HG03565 (cell line): ENCODE measurements around the gene LONP1.
"Not testable (repeated sequence)": the region's sequence is repeated elsewhere in the genome, so short reads cannot be mapped to it uniquely, and the experiment has no call there.

Source experiments
- ATAC-seq: cut with Tn5 transposase; IDR thresholded peaks from one replicate; pipeline ENCODE4 v1.9.1; 2021; ENCODE audit warnings: mild to moderate bottlenecking, moderate library complexity; ENCODE audit not compliant: unreplicated experiment

Gene LONP1

GRCh38 chr19:5694167-5694955 is 25.6 kb downstream of the LONP1 start:
- ATAC-seq = no peak

DNA sequence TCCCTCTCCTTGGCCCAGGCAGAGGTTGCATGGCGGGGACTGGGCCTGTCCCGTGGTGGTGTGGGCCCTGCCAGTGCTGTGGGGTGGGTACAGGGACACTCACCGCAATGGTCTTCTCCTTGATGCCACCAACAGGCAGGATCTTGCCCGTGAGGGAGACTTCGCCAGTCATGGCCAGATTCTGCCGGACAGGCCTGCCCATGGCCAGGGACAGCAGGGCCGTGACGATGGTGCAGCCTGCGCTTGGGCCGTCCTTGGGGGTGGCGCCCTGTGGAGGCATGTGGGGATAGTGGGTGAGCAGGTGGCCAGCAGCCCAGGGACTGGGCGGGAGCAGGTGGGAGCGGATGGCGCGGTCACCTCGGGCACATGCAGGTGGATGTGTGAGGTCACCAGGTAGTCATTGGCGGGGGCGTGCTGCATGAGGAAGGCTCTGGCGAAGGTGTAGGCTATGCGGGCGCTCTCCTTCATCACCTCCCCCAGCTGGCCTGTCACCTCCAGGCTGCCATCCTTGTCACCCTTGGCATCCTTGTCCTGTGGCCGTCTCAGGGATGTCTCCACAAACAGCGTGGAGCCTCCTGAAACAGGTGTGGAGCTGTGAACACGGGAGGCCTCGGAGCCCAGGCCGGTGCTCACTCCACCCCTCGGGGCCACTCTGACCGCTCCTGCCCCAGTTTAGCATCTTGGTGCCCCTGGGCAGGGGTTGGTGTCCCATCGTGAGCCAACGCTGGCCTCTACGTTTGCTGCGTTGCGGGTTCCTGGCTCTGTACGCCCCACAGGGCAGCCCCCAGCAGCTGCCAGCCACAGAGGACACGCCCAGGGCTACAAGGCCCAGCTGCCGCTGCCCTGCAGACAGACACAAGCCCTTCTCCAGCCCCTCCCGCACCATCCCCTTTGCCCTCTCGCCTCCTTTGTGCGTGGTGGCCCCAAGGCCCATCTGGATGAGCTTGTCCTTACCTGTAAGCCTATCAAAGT is 26.5 kb downstream of the LONP1 start:
- no peak for ATAC-seq

DNA sequence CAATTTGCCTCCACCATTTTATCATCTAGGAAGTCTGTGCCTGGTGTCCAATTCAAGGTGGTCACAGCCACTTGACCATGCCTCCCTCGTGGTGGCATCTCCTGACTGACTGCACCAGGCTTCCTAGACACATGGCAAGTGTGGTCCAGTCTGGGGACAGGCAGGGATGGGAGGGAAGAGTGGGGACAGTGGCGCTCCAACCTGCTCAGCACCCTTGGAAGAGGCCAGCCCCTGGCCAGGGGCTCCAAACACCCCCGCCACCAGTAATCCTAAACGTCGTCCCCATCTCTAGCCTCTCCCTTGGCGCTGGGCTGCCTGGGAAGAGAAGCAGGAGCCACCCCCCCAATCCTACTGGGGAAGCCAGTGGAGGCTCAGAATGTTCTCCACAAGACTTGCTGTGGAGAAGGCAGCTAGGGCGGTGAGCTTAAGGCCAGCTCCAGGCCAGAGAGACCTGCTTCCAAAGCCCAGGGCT is 27.2 kb downstream of the LONP1 start:
- no peak for ATAC-seq

DNA sequence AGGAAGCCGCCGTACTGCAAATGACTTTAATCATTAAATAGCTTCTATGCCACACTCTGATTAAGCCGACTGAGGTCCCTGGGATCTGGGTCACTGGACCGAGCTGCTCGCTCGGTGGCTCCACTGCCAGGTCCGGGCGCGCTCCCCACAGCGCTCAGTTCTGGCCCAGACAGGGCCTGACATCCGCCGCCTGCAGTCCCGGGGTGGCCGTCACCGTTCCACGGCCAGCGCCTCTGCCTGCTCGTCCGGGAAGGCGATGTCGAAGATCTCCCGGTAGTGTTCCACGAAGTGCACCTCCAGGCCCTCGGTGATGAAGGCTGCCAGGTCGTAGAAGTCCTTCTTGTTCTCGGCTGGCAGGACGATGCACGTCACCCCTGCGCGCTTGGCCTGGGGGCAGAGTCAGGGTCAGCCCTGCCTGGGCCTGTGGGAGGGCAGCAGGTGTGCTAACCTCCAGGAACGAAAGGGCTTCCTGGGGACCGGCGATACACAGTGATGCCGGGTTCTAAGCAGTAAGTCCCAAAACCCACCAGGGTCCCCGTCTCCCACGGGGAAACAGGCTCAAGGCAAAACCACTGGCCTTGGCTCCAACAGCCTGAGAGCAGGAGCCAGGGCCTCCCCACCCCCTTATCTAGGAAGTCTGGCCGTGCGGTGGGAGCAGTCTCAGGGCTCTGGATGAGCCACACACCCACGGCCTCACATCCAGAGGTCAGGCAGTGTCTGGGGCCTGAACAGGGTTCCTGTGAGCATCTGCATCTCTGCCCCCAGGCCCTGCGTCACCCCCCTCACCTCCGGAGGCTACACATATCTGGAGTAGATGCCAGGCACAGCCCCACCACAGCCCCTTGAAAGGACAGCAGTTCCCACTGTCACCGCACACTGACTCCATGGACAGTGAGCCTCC is 27.9 kb downstream of the LONP1 start:
- ATAC-seq = no peak

DNA sequence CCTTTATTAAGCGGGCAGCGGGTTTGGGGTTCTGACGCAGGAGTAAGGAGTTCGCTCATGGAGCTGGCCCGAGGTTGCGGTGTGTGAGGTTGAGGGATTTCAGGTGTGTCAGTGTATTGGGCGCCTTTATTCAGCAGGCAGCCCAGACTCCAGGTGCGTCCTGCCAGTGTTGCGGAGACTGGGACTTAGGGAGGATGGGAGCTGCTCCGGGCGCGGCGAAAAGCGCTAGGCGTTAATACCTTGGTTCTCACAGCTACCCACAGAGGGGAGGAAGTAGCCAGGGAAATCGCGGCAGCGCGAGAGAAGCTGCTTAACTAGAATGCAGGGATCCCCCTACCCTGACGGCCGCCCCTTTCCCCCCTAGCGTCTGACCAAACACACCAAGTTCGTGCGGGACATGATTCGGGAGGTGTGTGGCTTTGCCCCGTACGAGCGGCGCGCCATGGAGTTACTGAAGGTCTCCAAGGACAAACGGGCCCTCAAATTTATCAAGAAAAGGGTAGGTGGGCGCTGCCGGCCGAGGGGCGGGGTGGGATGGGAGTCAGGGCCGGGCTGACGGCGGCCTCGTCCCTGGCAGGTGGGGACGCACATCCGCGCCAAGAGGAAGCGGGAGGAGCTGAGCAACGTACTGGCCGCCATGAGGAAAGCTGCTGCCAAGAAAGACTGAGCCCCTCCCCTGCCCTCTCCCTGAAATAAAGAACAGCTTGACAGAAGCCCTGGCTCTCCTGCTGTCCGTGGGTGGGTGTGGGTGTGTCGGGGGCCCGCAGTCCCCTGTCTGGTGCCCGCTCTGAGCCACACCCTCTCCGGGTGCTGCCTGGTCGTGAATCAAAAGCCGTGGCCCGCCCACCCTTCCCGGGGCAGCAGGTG is 28.8 kb downstream of the LONP1 start:
- ATAC-seq = no peak

- ATAC-seq = peak; percentile 41
Measured at GRCh38 chr19:5690125-5690954, 29.6 kb downstream of the LONP1 start, which contains the start of gene RPL36. RPL36 (plus strand) TSS chr19:5690295; CDS start chr19:5690508, 213 bp downstream.

GRCh38 chr19:5688262-5688881 is 31.6 kb downstream of the LONP1 start:
- not testable (repeated sequence) for ATAC-seq

DNA sequence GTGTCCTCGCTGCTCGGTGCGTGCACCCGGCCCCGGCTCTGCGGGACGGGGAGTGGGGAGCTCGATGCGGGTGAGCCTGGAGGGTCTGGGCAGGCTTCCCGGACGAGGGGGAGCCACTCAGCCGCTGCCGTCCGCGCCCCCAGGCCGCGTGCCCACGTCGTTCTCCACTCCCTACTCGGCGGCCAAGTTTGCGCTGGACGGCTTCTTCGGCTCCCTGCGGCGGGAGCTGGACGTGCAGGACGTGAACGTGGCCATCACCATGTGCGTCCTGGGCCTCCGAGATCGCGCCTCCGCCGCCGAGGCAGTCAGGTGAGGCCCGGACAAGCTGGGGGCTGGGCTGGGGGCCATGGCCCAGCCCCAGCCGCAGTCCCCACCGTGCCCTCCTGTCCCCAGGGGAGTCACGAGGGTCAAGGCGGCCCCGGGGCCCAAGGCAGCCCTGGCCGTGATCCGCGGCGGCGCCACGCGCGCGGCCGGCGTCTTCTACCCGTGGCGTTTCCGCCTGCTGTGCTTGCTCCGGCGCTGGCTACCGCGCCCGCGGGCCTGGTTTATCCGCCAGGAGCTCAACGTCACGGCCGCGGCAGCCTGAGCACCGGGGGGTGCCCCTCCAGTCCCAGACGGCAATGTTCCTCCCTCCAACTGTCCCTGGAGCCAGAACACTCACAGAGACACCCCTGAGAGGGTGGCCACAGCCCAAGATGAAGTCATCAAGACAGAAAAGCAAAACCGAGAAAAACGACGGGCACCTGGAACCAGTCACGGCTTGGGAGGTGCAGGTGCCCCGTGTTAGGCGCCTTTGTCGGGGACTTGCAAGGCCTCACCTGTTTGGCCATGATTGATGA is 32.4 kb downstream of the LONP1 start:
- ATAC-seq = no peak

- peak; percentile 40 for ATAC-seq
Measured at GRCh38 chr19:5686647-5687359, 33.1 kb downstream of the LONP1 start.

GRCh38 chr19:5686326-5686646 is 33.7 kb downstream of the LONP1 start:
- no peak for ATAC-seq

GRCh38 chr19:5684694-5685430 is 35.1 kb downstream of the LONP1 start:
- no peak for ATAC-seq

DNA sequence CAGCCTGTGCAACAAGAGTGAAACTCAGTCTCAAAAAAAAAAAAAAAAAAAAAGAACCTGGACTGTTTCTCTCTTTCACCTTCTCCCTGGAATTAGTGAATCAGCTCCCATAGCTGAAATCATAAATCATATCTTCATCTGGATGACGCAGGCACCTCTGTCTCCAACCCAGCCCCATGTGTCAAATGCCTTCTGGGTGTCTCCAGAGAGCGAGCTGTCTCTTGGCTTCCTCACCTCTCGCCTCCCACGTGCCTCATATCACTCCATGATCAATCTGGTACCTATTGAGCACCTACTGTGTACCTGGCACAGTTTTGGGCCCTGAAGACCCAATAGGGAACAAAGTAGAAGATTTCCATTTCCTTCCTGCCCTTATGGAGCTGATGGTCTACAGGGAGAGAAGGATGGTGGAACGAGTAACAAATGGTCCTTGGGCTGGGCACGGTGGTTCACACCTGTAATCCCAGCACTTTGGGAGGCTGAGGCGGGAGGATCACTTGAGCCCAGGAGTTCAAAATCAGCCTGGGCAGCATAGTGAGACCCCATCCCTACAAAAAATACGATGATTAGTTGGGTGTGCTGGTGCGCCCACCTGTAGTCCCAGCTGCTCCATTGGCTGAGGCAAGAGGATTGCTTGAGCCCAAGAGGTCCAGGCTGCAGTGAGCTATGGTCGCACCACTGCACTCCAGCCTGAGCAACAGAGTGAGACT is 36.6 kb downstream of the LONP1 start:
- ATAC-seq = no peak

DNA sequence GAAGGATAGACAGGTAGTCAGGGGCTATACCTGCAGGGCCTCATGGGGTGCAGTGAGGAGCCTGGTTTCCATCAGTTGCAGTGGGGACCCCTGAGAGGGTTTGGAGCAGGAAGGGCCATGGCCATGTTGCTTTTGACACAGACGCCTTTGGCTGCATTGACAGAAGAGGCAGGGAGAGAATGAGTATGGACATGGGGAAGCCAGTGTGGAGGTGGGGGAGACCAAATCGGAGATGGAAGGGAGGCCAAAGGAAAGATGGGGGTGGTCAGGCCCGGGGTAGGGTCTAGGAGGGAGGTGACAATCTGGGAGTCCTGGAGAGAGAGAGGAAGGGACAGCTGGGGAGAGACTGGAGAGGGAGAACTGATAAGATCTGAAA is 37.9 kb downstream of the LONP1 start:
- no peak for ATAC-seq

DNA sequence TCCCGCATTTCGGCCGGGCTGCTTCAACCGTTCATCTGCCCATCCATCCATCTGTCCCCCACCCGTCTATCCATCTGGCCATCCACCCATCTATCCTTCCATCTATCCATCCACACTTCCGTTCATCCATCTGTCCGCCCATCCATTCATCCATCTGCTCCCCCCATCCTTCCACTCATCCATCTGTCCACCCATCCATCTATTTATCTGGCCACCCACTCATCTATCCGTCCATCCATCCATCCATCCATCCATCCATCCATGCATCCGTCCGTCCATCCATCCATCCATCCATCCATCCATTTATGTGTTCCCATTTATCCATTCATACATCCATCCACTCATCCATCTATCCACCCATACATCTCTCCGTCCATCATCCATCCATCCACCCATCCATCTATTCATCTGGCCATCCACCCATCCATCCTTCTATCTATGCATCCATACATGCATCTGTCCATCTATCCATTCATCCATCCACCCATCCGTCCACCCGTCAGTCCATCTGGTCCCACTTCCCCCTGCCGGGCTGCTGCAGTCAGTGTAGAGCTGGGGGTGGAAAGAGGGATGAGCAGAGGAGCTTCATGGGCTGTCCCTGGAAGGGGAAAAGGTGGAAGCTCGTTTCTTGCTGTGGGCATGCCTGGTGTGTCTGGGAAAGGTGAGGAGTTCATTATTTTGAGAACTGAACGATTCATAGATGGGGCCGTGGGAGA is 38.4 kb downstream of the LONP1 start:
- no peak for ATAC-seq
